ENCODE data around the gene ARHGEF1.
A peak's percentile ranks its signal among the peaks of the same experiment; 100 is the strongest.
"Not testable (repeated sequence)": the region's sequence is repeated elsewhere in the genome, so short reads cannot be mapped to it uniquely, and the experiment has no call there.

ARHGEF1 gene

DNA sequence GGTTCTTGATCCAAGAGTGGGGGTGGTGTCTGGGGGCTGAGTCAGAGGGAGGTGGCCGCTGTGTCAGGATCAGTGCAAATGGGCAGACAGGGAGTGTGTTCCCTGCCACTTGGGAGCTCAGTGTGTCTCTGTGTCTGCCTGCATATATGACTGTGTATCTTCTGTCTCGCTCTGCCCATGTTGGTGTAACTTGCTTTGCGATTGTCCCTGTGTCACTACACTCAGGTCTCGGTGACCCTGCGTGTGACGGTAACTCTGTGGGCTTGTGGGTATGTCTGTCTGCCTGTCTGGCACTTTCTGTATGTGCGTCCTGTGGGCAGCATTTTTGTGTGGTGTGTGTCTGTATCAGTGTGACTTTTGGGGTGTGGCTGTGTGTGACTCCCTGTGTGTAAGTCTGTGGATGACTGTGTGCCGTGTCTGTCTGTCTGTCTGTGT, 53.4 kb downstream of the ARHGEF1 start:
- in situ Hi-C loops (cut with MboI; ENCODE audit: low sequenced_read_pairs, unreplicated experiment), result no loop called here
- no peak for DNase-seq (ENCODE audit: low spot score)
- TF ChIP-seq CTCF (IDR thresholded peaks at IDR 0.05; ENCODE audit: borderline replicate concordance, control extremely low read depth, extremely low read depth, insufficient read depth, missing control alignments), result no peak

DNA sequence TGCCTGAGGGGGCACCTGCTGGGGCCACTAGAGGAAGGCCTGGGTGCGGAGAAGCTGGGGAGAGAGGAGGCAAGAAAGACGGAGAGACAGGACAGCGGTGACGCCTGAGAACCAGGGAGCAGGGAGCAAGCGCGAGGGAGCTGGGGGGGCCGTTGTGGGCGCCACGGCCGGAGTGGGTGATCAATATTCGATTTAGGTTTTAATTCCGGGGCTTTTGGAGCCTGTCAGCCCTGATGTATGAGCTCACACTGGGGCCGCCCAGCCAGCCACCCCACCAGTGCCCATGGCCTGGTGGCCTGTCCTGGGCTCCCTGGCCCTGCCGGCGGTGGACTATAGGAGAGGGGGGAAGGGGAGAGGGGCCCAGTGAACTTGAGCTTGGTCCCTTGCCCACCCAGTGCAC, 54.0 kb downstream of the ARHGEF1 start:
- in situ Hi-C loops (cut with MboI; ENCODE audit: low sequenced_read_pairs, unreplicated experiment), result no loop called here
- no peak for DNase-seq (ENCODE audit: low spot score)
- no peak for TF ChIP-seq CTCF (IDR thresholded peaks at IDR 0.05; ENCODE audit: borderline replicate concordance, control extremely low read depth, extremely low read depth, insufficient read depth, missing control alignments)

GRCh38 chr19:41937525-41938468, 54.8 kb downstream of the ARHGEF1 start:
- in situ Hi-C loops (cut with MboI; ENCODE audit: low sequenced_read_pairs, unreplicated experiment), result no loop called here
- DNase-seq (ENCODE audit: low spot score), result no peak
- no peak for TF ChIP-seq CTCF (IDR thresholded peaks at IDR 0.05; ENCODE audit: borderline replicate concordance, control extremely low read depth, extremely low read depth, insufficient read depth, missing control alignments)

GRCh38 chr19:41939209-41939608, 56.2 kb downstream of the ARHGEF1 start:
- DNase-seq (ENCODE audit: low spot score); in situ Hi-C loops (cut with MboI; ENCODE audit: low sequenced_read_pairs, unreplicated experiment): not testable (repeated sequence)

- DNase-seq (ENCODE audit: low spot score), result peak; percentile 88
- in situ Hi-C loops (cut with MboI; ENCODE audit: low sequenced_read_pairs, unreplicated experiment), result loop anchor here (10.0 kb wide), 1 partner anchor 55 kb away; the partner anchor contains the start of gene ARHGEF1
- no peak for TF ChIP-seq CTCF (IDR thresholded peaks at IDR 0.05; ENCODE audit: borderline replicate concordance, control extremely low read depth, extremely low read depth, insufficient read depth, missing control alignments)
These were observed 57.1 kb downstream of the ARHGEF1 start for GRCh38 chr19:41939861-41940730.

GRCh38 chr19:41940731-41941409, 57.9 kb downstream of the ARHGEF1 start:
- no peak for DNase-seq (ENCODE audit: low spot score)
- no peak for TF ChIP-seq CTCF (IDR thresholded peaks at IDR 0.05; ENCODE audit: borderline replicate concordance, control extremely low read depth, extremely low read depth, insufficient read depth, missing control alignments)
- in situ Hi-C loops (cut with MboI; ENCODE audit: low sequenced_read_pairs, unreplicated experiment), result loop anchor here (10.0 kb wide), 1 partner anchor 56 kb away; the partner anchor contains the start of gene ARHGEF1

All from GM13976 (cell line).